ENCODE data around the gene LMO7.

DNA sequence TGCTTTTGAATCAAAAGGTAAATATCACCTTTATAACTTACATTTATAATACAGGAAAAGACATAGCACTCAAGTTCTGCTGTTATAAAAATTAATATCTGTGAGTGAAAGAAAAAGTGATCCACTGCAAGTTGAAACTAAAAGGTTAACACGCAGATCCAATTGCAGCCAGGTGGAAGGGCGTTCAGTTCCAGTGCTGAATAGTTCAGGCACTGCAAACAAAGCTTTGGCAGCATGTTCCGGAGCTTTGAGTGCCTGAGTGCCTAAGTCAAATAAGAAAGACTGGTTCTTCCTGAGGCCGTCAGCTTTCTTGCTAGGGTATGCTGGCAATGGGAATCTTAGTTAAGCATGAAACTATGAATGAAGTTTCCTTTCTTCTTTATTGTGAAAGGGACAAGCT is 200.3 kb downstream of the LMO7 start:
- TF ChIP-seq EZH2 (IDR thresholded peaks at IDR 0.05) (no peak), POLR2AphosphoS5 (IDR thresholded peaks at IDR 0.05; ENCODE audit: borderline replicate concordance, low read depth, low read length) (no peak)

All from SK-N-MC (cell line).